Astrocyte (in vitro differentiated cells and primary cell): ENCODE results near the gene SESN3. TPM values are rescaled to one million over a fixed set of nuclear protein-coding genes. Genes with fewer than 3 reads are reported as not detected.

ENCODE experiments used
- DNase-seq: peaks from one replicate; pipeline ENCODE4 v3.0.0-alpha.2; 2010; ENCODE audit warnings: low read depth
- FAIRE-seq: peaks from 2 replicates; lab custom pipeline; 2011; peaks lifted over from hg19 to GRCh38; lab: Jason Lieb, UNC
- H2AFZ ChIP-seq: 2 replicates; pipeline ENCODE4 v1.6.0; 2012; ENCODE audit warnings: low read depth, low read length, inconsistent platforms
- H3K27ac ChIP-seq: 2 replicates; pipeline ENCODE4 v1.5.1; 2011; ENCODE audit warnings: low read depth, low read length, inconsistent platforms
- H3K27me3 ChIP-seq: 2 replicates; pipeline ENCODE4 v1.6.0; 2011; ENCODE audit warnings: low read length, inconsistent platforms; ENCODE audit not compliant: insufficient read depth
- H3K36me3 ChIP-seq: 2 replicates; pipeline ENCODE4 v1.5.1; 2011; ENCODE audit warnings: low read length, inconsistent platforms; ENCODE audit not compliant: insufficient read depth
- H3K4me1 ChIP-seq: 2 replicates; pipeline ENCODE4 v1.5.1; 2011; ENCODE audit warnings: low read length, inconsistent platforms; ENCODE audit not compliant: insufficient read depth
- H3K4me2 ChIP-seq: 2 replicates; pipeline ENCODE4 v1.6.0; 2012; ENCODE audit warnings: low read length, inconsistent platforms
- H3K4me3 ChIP-seq: 2 replicates; pipeline ENCODE4 v1.5.1; 2011; ENCODE audit warnings: low read depth, mild to moderate bottlenecking, low read length, inconsistent platforms; ENCODE audit not compliant: insufficient read depth
- H3K79me2 ChIP-seq: 2 replicates; pipeline ENCODE4 v1.6.0; 2012; ENCODE audit warnings: mild to moderate bottlenecking, low read length, inconsistent platforms; ENCODE audit not compliant: insufficient read depth
- H3K9ac ChIP-seq: 2 replicates; pipeline ENCODE4 v1.6.0; 2012; ENCODE audit warnings: mild to moderate bottlenecking, low read length, inconsistent platforms
- H3K9me3 ChIP-seq: 2 replicates; pipeline ENCODE4 v1.5.1; 2012; ENCODE audit warnings: low read depth, mild to moderate bottlenecking, low read length, inconsistent platforms; ENCODE audit not compliant: insufficient read depth
- H4K20me1 ChIP-seq: 2 replicates; pipeline ENCODE4 v1.6.0; 2012; ENCODE audit warnings: low read length, inconsistent platforms; ENCODE audit not compliant: insufficient read depth
- H3K27ac Mint-ChIP-seq: one replicate; pipeline ENCODE4 v1.8.0; 2021; ENCODE audit warnings: mild to moderate bottlenecking, mixed read lengths; ENCODE audit not compliant: unreplicated experiment
- H3K27me3 Mint-ChIP-seq: one replicate; pipeline ENCODE4 v1.8.0; 2021; ENCODE audit warnings: low read depth, mixed read lengths; ENCODE audit not compliant: unreplicated experiment
- H3K36me3 Mint-ChIP-seq: one replicate; pipeline ENCODE4 v1.8.0; 2021; ENCODE audit warnings: low read depth, mixed read lengths; ENCODE audit not compliant: unreplicated experiment
- H3K4me1 Mint-ChIP-seq: one replicate; pipeline ENCODE4 v1.8.0; 2021; ENCODE audit warnings: low read depth, mixed read lengths; ENCODE audit not compliant: unreplicated experiment
- H3K4me3 Mint-ChIP-seq: one replicate; pipeline ENCODE4 v1.8.0; 2021; ENCODE audit warnings: mild to moderate bottlenecking, moderate library complexity, mixed read lengths; ENCODE audit not compliant: unreplicated experiment
- H3K9me3 Mint-ChIP-seq: one replicate; pipeline ENCODE4 v1.8.0; 2021; ENCODE audit warnings: mild to moderate bottlenecking, mixed read lengths; ENCODE audit not compliant: unreplicated experiment
- EZH2 ChIP-seq: IDR thresholded peaks from 2 replicates; pipeline ENCODE4 v1.6.1; 2012; ENCODE audit warnings: mild to moderate bottlenecking, low read length, inconsistent platforms; ENCODE audit not compliant: insufficient read depth
- total RNA-seq: library from RNA; stranded (reverse); gene quantifications from 2 replicates; pipeline ENCODE4 v1.2.1, GENCODE V29; 2021
- TF ChIP-seq, protein P1 (sequence below): IDR thresholded peaks from 2 replicates; pipeline ENCODE4 v1.5.1; 2011; ENCODE audit warnings: low read depth, mild to moderate bottlenecking, inconsistent platforms, low read length, moderate library complexity; ENCODE audit not compliant: insufficient read depth

The SESN3 gene
- total RNA-seq, 1 donor from 2014 or later: 98.1 TPM

- Histone ChIP-seq H3K9ac (no peak overlapping the region), H3K4me1 (no peaks in the 10 kb centered on the region), H3K4me2 (no peak overlapping the region), H3K9me3 (no peaks in the 10 kb centered on the region), H4K20me1 (no peaks in the 10 kb centered on the region), H3K79me2 (no peaks in the 10 kb centered on the region), H2AFZ (no peak overlapping the region), H3K36me3 (no peaks in the 10 kb centered on the region), H3K4me3 (no peak overlapping the region), H3K27me3 (no peaks in the 10 kb centered on the region), H3K27ac (no peak overlapping the region)
- FAIRE-seq (no peak), DNase-seq (no peak)
- Mint-ChIP-seq H3K9me3 (peaks cover 3% of the 10 kb centered on the region), H3K27me3 (no peaks in the 10 kb centered on the region), H3K36me3 (peaks cover 4% of the 10 kb centered on the region), H3K27ac (no peak overlapping the region), H3K4me1 (peaks cover 14% of the 10 kb centered on the region), H3K4me3 (no peak overlapping the region)
- TF ChIP-seq, protein P1, sequence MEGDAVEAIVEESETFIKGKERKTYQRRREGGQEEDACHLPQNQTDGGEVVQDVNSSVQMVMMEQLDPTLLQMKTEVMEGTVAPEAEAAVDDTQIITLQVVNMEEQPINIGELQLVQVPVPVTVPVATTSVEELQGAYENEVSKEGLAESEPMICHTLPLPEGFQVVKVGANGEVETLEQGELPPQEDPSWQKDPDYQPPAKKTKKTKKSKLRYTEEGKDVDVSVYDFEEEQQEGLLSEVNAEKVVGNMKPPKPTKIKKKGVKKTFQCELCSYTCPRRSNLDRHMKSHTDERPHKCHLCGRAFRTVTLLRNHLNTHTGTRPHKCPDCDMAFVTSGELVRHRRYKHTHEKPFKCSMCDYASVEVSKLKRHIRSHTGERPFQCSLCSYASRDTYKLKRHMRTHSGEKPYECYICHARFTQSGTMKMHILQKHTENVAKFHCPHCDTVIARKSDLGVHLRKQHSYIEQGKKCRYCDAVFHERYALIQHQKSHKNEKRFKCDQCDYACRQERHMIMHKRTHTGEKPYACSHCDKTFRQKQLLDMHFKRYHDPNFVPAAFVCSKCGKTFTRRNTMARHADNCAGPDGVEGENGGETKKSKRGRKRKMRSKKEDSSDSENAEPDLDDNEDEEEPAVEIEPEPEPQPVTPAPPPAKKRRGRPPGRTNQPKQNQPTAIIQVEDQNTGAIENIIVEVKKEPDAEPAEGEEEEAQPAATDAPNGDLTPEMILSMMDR: no peak
- TF ChIP-seq EZH2: no peak
Measured at GRCh38 chr11:95157824-95158223, 73.2 kb downstream of the SESN3 start.

GRCh38 chr11:95156916-95157541, 74.0 kb downstream of the SESN3 start:
- Histone ChIP-seq H3K4me1 (no peaks in the 10 kb centered on the region), H3K36me3 (no peaks in the 10 kb centered on the region), H3K27me3 (no peaks in the 10 kb centered on the region), H3K4me2 (no peak overlapping the region), H2AFZ (no peak overlapping the region), H3K27ac (no peak overlapping the region), H3K9me3 (no peaks in the 10 kb centered on the region), H4K20me1 (no peaks in the 10 kb centered on the region), H3K4me3 (no peak overlapping the region), H3K9ac (no peak overlapping the region), H3K79me2 (no peaks in the 10 kb centered on the region)
- TF ChIP-seq, protein P1: no peak
- TF ChIP-seq EZH2: no peak
- H3K4me1 Mint-ChIP-seq: peaks cover 14% of the 10 kb centered on the region
- H3K27ac Mint-ChIP-seq: no peak overlapping the region
- H3K36me3 Mint-ChIP-seq: peaks cover 4% of the 10 kb centered on the region
- DNase-seq (no peak), FAIRE-seq (no peak)
- peaks cover 3% of the 10 kb centered on the region for H3K9me3 Mint-ChIP-seq
- no peaks in the 10 kb centered on the region for H3K27me3 Mint-ChIP-seq
- H3K4me3 Mint-ChIP-seq: no peak overlapping the region

- Mint-ChIP-seq H3K27ac (no peak overlapping the region), H3K27me3 (no peaks in the 10 kb centered on the region), H3K9me3 (peaks cover 3% of the 10 kb centered on the region), H3K4me1 (peaks cover 17% of the 10 kb centered on the region), H3K4me3 (no peak overlapping the region), H3K36me3 (peaks cover under 1% of the 10 kb centered on the region)
- Histone ChIP-seq H3K27ac (no peak overlapping the region), H3K9me3 (no peaks in the 10 kb centered on the region), H3K4me3 (no peak overlapping the region), H4K20me1 (no peaks in the 10 kb centered on the region), H3K9ac (no peak overlapping the region), H3K79me2 (no peaks in the 10 kb centered on the region), H3K4me2 (no peak overlapping the region), H2AFZ (no peak overlapping the region), H3K4me1 (peaks cover 1% of the 10 kb centered on the region), H3K36me3 (no peaks in the 10 kb centered on the region), H3K27me3 (no peaks in the 10 kb centered on the region)
- no peak for TF ChIP-seq EZH2
- TF ChIP-seq, protein P1: no peak
- FAIRE-seq (no peak), DNase-seq (no peak)
Measured at GRCh38 chr11:95156133-95156721, 74.8 kb downstream of the SESN3 start.
